Heart left ventricle (tissue), 16 donors: ENCODE results near the gene PRDM10. TPM values are rescaled to one million over a fixed set of nuclear protein-coding genes. Genes with fewer than 3 reads are reported as not detected.

Source experiments
- ATAC-seq, 4 donors: fragments of 200-7000 bp; cut with Tn5 transposase; one replicate each; pipeline ENCODE4 v1.9.1; 2020 to 2022; ENCODE audit warnings: moderate library complexity in 4 of 4, mild to moderate bottlenecking in 3 of 4, moderate number of reproducible peaks in 1 of 4
- DNase-seq, 5 donors: peaks; one replicate each; pipeline ENCODE4 v3.0.0-alpha.2; 2020
- H3K27ac ChIP-seq, 12 donors: fragments of 200-600 bp; sonication (generic) in 4 of 12; one replicate each; pipeline versions ENCODE4 v1.5.0 to v1.8.0; 2016 to 2022; ENCODE audit warnings: mild to moderate bottlenecking in 2 of 12
- H3K27me3 ChIP-seq, 9 donors: fragments of 200-600 bp; sonication (generic) in 2 of 9; one replicate each; pipeline versions ENCODE4 v1.5.1 to v1.8.0; 2016 to 2022; ENCODE audit warnings: mild to moderate bottlenecking in 3 of 9
- H3K36me3 ChIP-seq, 9 donors: fragments of 200-600 bp; sonication (generic) in 2 of 9; one replicate each; pipeline versions ENCODE4 v1.5.0 to v1.8.0; 2018 to 2022; ENCODE audit warnings: mild to moderate bottlenecking in 2 of 9
- H3K4me1 ChIP-seq, 12 donors: fragments of 200-600 bp; sonication (generic) in 4 of 12; one replicate each; pipeline versions ENCODE4 v1.5.0 to v1.8.0; 2016 to 2022; ENCODE audit warnings: mild to moderate bottlenecking in 3 of 12
- H3K4me3 ChIP-seq, 12 donors: fragments of 200-600 bp; sonication (generic) in 4 of 12; one replicate each; pipeline versions ENCODE4 v1.5.0 to v1.8.0; 2017 to 2022; ENCODE audit warnings: mild to moderate bottlenecking in 9 of 12, moderate library complexity in 4 of 12
- H3K9me3 ChIP-seq, 12 donors: fragments of 200-600 bp; sonication (generic) in 4 of 12; one replicate each; pipeline versions ENCODE4 v1.5.0 to v1.8.0; 2016 to 2022; ENCODE audit warnings: mild to moderate bottlenecking in 1 of 12
- POLR2A ChIP-seq, 2 donors: fragments of 450-650 bp; IDR thresholded peaks; one replicate each; pipeline ENCODE4 v1.6.1; 2017; ENCODE audit warnings: antibody characterized with exemption in 2 of 2, mild to moderate bottlenecking in 2 of 2, moderate library complexity in 2 of 2
- WGBS, 4 donors: extraction: QIAGEN DNeasy Blood & Tissue Kit in 2 of 4; methylation state at CpG; one replicate each; pipeline versions ENCODE4 v1.1.5 to v1.1.7; 2013 to 2018; 5-methylcytosine and 5-hydroxymethylcytosine counted together
- intact Hi-C, 10 donors: fragments of 100-400 bp; cut with DNase I; formaldehyde crosslinking; loops; one replicate each; pipeline versions ENCODE4 v1.11.1 to v1.14.2; 2022
- polyA plus RNA-seq, 2 donors: library from polyadenylated mRNA; stranded (reverse); fragments of 200-250 nt; gene quantifications; one replicate each; pipeline ENCODE4 v1.2.3, GENCODE V29; 2013
- total RNA-seq, 9 donors: library from RNA; depleted of rRNA in 2 of 9; stranded (reverse); fragments of >200 nt in 2 of 9; fragmentation: NEBNext Ultra II Directional in 3 of 9; extraction: Animal tissue kit (Norgen Biotek cat#: 25700) in 3 of 9; gene quantifications; one replicate each; pipeline versions ENCODE4 v1.1.0 to v1.2.4, GENCODE V29; 2016 to 2023
- TF ChIP-seq, protein P1 (sequence below), 12 donors: fragments of 200-600 bp; sonication (generic) in 4 of 12; IDR thresholded peaks; one replicate each; pipeline versions ENCODE4 v1.5.0 to v1.8.0; 2018 to 2022; ENCODE audit warnings: antibody characterized with exemption in 12 of 12, mild to moderate bottlenecking in 5 of 12
- donor health status: ischemic (EF 13 %, LVEDD 7.1; RV severe dilation, severe dysfunction).
- donor health status: healthy with polysubstance abuse.
- donor health status: DM: no; HTN: yes; CAD: no.
- donor health status: DM: no; HTN: no; CAD: no.
- donor health status: ischemic (EF 25% LVEDD 6.9; RV normal size, moderate dysfunction).
- donor health status: ischemic (EF 25% LVEDD 5.7; RV mildly dilated, moderate dysfunction).
- donor health status: healthy.
- donor health status: DM: yes; HTN: yes; CAD: no.
- donor health status: ischemic (EF 35%, LVEDD 5.7; RV mildly dilated, moderate dysfunction).
- donor health status: nonischemic (EF 11% LVEDD 7.7; RV severe dilation, severe dysfunction).
- donor health status: DM: yes; HTN: yes; CAD: no.
- donor health status: PGD.
- donor health status: ischemic (EF 29% LVEDD 5.4; RV normal size, mild dysfunction).
- donor health status: nonischemic (EF 23%, LVEDD 6.1; RV moderate dilation, normal function).

PRDM10 gene
- total and polyA plus RNA-seq, 11 donors = 1.6 to 6.8 (median 4.4) TPM

DNA sequence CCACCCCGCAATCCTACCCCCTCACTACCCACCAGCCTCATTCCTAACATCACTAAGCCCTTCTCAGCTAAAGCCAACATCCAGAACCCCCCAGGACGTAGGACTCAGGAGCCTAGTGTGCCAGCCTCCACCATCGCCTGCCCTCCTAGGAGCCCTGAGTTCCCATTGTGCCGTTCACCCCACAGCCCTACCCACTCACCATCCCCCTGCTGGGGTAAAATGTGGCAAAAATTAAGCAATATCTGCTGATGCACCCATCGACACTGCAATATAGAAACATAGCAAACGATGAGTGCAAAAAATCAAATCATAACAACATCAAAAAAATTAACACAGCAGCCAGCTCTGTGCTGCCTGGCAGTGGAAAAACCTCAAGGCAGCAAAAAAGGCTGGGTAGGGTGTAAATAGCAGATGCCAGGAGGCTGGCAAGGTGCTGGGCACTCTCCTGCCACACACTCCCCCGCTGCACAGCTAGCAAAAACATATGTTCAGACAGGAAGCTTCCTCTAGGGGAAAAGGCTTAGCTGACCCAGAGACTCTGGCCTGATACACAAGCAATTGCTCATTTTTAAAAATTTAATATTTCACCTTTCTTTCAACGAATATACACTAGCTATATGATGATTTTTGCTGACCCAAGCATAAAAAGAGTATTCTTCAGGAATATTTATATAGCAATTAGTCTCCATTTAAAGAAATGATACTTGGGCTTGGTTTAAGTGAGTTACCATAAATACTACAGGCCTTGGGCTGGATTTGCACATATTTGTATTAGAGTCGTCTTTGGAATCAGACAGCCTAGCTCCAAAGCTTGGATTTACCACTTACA lies 33.8 kb downstream of the PRDM10 start:
- intact Hi-C loops = no loop called here

DNA sequence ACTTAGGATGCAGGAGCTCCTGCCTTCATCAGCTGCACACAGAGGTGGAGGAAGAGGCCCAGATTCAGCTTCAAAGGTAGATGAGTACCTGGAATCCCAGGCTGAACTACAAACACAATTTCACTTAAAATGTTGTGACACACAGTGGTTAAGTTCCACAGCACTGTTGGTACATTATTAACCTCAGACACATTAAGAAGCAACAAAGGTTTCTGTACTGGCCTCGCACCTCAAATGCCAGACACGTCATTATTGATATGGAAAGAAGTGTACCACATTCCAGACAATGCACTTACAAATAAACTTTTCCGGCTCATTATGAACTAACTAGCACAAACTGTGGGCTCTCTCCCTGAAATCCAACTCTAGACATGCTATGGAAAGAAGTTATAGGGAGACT lies 34.6 kb downstream of the PRDM10 start:
- Histone ChIP-seq H3K4me3 (no peak overlapping the region), H3K27ac (no peak overlapping the region), H3K27me3 (no peaks in the 10 kb centered on the region), H3K36me3 (no peaks in the 10 kb centered on the region), H3K4me1 (peaks cover 0 to 17% (median 0%) of the 10 kb centered on the region in 12 donors), H3K9me3 (no peaks in the 10 kb centered on the region)
- 68 to 80% (median 74%) methylated on average over 3 of the region's 3 CpGs for WGBS, 4 donors
- DNase-seq (no peak), ATAC-seq (no peak)
- TF ChIP-seq POLR2A (IDR thresholded peaks at IDR 0.05) = no peak
- TF ChIP-seq, protein P1, sequence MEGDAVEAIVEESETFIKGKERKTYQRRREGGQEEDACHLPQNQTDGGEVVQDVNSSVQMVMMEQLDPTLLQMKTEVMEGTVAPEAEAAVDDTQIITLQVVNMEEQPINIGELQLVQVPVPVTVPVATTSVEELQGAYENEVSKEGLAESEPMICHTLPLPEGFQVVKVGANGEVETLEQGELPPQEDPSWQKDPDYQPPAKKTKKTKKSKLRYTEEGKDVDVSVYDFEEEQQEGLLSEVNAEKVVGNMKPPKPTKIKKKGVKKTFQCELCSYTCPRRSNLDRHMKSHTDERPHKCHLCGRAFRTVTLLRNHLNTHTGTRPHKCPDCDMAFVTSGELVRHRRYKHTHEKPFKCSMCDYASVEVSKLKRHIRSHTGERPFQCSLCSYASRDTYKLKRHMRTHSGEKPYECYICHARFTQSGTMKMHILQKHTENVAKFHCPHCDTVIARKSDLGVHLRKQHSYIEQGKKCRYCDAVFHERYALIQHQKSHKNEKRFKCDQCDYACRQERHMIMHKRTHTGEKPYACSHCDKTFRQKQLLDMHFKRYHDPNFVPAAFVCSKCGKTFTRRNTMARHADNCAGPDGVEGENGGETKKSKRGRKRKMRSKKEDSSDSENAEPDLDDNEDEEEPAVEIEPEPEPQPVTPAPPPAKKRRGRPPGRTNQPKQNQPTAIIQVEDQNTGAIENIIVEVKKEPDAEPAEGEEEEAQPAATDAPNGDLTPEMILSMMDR (IDR thresholded peaks at IDR 0.05) = no peak
- intact Hi-C loops = no loop called here

More for the DNA sequence above, 33.8 kb downstream of the PRDM10 start:
- DNase-seq (no peak), ATAC-seq (no peak)
- Histone ChIP-seq H3K27ac (no peak overlapping the region), H3K9me3 (no peaks in the 10 kb centered on the region), H3K4me3 (no peak overlapping the region), H3K36me3 (no peaks in the 10 kb centered on the region), H3K4me1 (peaks cover 0 to 21% (median 0%) of the 10 kb centered on the region in 12 donors), H3K27me3 (no peaks in the 10 kb centered on the region)
- TF ChIP-seq, protein P1 (IDR thresholded peaks at IDR 0.05) = no peak
- no peak for TF ChIP-seq POLR2A (IDR thresholded peaks at IDR 0.05)
- WGBS, 4 donors = 80 to 88% (median 83%) methylated on average over 9 of the region's 9 CpGs

DNA sequence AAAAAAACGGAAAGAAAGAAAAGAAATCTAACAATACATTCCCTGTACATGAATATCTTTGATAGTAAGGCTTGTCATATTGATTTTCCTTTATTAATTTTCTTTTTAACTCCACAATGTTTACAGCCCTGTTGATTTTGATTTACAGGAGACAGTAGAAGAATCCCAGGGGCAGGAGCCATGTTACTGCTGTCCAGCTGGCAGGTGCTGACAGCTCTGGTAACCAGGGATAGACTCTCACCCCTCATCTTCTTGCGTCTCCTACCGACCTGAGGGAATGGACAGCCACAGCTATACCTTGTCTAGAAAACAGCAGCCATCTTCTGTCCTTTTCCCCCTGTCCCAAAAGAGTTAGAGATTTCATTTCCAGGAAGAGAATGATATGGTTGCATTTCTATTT lies 37.4 kb downstream of the PRDM10 start:
- H3K27me3 ChIP-seq = no peaks in the 10 kb centered on the region
- H3K27ac ChIP-seq = no peak overlapping the region
- no peaks in the 10 kb centered on the region for H3K9me3 ChIP-seq
- 56 to 78% (median 72%) methylated on average over 3 of the region's 3 CpGs for WGBS, 4 donors
- DNase-seq (no peak), ATAC-seq (no peak)
- H3K36me3 ChIP-seq = peaks cover 0 to 6% (median 0%) of the 10 kb centered on the region in 9 donors
- intact Hi-C loops = no loop called here
- TF ChIP-seq, protein P1 (IDR thresholded peaks at IDR 0.05) = no peak
- TF ChIP-seq POLR2A (IDR thresholded peaks at IDR 0.05) = no peak
- H3K4me1 ChIP-seq = peaks cover 0 to 16% (median 0%) of the 10 kb centered on the region in 12 donors
- no peak overlapping the region for H3K4me3 ChIP-seq
